Measurements from ENCODE around the gene COL4A2.

DNA sequence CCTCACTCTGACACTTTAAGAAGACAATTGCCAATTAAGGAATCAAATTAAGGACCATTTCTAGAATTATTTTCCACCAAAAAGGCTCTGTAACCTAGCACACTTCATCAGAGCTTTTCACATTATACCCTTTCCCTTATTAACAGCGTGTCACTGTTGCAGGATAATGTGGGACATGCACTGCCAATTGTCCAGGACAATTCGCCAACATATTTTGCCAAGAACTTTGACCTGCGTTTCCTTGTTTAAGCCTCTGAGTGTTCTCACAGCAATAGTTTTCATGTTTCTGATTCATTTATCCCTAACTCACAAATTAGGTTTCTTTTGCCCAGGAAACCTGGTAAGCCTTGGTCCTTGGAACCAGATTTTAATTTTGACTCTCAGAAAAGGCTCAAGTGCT lies 13.4 kb upstream of the COL4A2 start:
- TF ChIP-seq, protein P1, sequence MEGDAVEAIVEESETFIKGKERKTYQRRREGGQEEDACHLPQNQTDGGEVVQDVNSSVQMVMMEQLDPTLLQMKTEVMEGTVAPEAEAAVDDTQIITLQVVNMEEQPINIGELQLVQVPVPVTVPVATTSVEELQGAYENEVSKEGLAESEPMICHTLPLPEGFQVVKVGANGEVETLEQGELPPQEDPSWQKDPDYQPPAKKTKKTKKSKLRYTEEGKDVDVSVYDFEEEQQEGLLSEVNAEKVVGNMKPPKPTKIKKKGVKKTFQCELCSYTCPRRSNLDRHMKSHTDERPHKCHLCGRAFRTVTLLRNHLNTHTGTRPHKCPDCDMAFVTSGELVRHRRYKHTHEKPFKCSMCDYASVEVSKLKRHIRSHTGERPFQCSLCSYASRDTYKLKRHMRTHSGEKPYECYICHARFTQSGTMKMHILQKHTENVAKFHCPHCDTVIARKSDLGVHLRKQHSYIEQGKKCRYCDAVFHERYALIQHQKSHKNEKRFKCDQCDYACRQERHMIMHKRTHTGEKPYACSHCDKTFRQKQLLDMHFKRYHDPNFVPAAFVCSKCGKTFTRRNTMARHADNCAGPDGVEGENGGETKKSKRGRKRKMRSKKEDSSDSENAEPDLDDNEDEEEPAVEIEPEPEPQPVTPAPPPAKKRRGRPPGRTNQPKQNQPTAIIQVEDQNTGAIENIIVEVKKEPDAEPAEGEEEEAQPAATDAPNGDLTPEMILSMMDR (conservative IDR thresholded peaks at IDR 0.05; ENCODE audit: low read depth, low read length), result no peak
- no peak for TF ChIP-seq EZH2 (IDR thresholded peaks at IDR 0.05; ENCODE audit: low read length, unreplicated experiment)
